Liver (tissue), 9 donors: Measurements from ENCODE around the gene C10orf67. TPM values are rescaled to one million over a fixed set of nuclear protein-coding genes. Genes with fewer than 3 reads are reported as not detected.

Experiments used
- DNase-seq: peaks from one replicate; pipeline ENCODE4 v3.0.0-alpha.2; 2017; ENCODE audit warnings: low spot score
- H3K27ac ChIP-seq, 2 donors: one replicate each; pipeline ENCODE4 v1.7.0; 2013; ENCODE audit warnings: inconsistent platforms in 2 of 2, low read length in 2 of 2, control low read depth in 1 of 2, low read depth in 1 of 2, mild to moderate bottlenecking in 1 of 2
- H3K27me3 ChIP-seq, 4 donors: one replicate each; pipeline versions ENCODE4 v1.6.1 to v1.7.0; 2013; ENCODE audit warnings: low read length in 3 of 4, inconsistent platforms in 1 of 4, mild to moderate bottlenecking in 1 of 4, moderate library complexity in 1 of 4; ENCODE audit not compliant: control insufficient read depth in 4 of 4, insufficient read depth in 4 of 4
- H3K36me3 ChIP-seq, 4 donors: one replicate each; pipeline versions ENCODE4 v1.6.1 to v1.7.0; 2013; ENCODE audit warnings: low read length in 3 of 4, mild to moderate bottlenecking in 3 of 4, low read depth in 1 of 4, moderate library complexity in 1 of 4; ENCODE audit not compliant: control insufficient read depth in 4 of 4, insufficient read depth in 3 of 4
- H3K4me1 ChIP-seq, 4 donors: one replicate each; pipeline versions ENCODE4 v1.6.1 to v1.7.0; 2013; ENCODE audit warnings: low read length in 3 of 4, mild to moderate bottlenecking in 3 of 4, moderate library complexity in 1 of 4; ENCODE audit not compliant: control insufficient read depth in 4 of 4, insufficient read depth in 4 of 4
- H3K4me3 ChIP-seq, 3 donors: one replicate each; pipeline versions ENCODE4 v1.6.1 to v1.7.0; 2013; ENCODE audit warnings: low read length in 3 of 3, control low read depth in 1 of 3, low read depth in 1 of 3, mild to moderate bottlenecking in 1 of 3
- H3K9ac ChIP-seq, 2 donors: one replicate each; pipeline ENCODE4 v1.7.0; 2013; ENCODE audit warnings: low read length in 2 of 2, mild to moderate bottlenecking in 2 of 2, moderate library complexity in 2 of 2, control low read depth in 1 of 2, low read depth in 1 of 2
- H3K9me3 ChIP-seq, 4 donors: one replicate each; pipeline versions ENCODE4 v1.6.1 to v1.7.0; 2013; ENCODE audit warnings: low read length in 3 of 4; ENCODE audit not compliant: control insufficient read depth in 4 of 4
- EGR1 ChIP-seq, 2 donors: IDR thresholded peaks; 2 replicates each; pipeline ENCODE4 v1.6.1; 2016 to 2018; ENCODE audit warnings: antibody characterized with exemption in 2 of 2, low read depth in 2 of 2
- FOXA1 ChIP-seq: IDR thresholded peaks from 2 replicates; pipeline ENCODE4 v1.6.1; 2016; ENCODE audit warnings: antibody characterized with exemption
- FOXA2 ChIP-seq: IDR thresholded peaks from 2 replicates; pipeline ENCODE4 v1.6.1; 2016; ENCODE audit warnings: antibody characterized with exemption
- GABPA ChIP-seq, 2 donors: IDR thresholded peaks in 1 of 2; conservative IDR thresholded peaks in 1 of 2; 2 replicates each; pipeline ENCODE4 v1.6.1; 2016; ENCODE audit warnings: antibody characterized with exemption in 2 of 2, mild to moderate bottlenecking in 1 of 2, moderate library complexity in 1 of 2
- HNF4A ChIP-seq, 2 donors: conservative IDR thresholded peaks; 2 replicates each; pipeline ENCODE4 v1.6.1; 2016; ENCODE audit warnings: antibody characterized with exemption in 2 of 2, mild to moderate bottlenecking in 2 of 2
- JUND ChIP-seq, 2 donors: IDR thresholded peaks; 2 replicates each; pipeline ENCODE4 v1.6.1; 2016; ENCODE audit warnings: antibody characterized with exemption in 2 of 2
- RAD21 ChIP-seq, 2 donors: IDR thresholded peaks; 2 replicates each; pipeline ENCODE4 v1.6.1; 2016; ENCODE audit warnings: antibody characterized with exemption in 2 of 2, mild to moderate bottlenecking in 2 of 2
- SP1 ChIP-seq: IDR thresholded peaks from 2 replicates; pipeline ENCODE4 v1.6.1; 2018; ENCODE audit warnings: antibody characterized with exemption, mild to moderate bottlenecking
- TAF1 ChIP-seq: conservative IDR thresholded peaks from 2 replicates; pipeline ENCODE4 v1.6.1; 2016; ENCODE audit warnings: antibody characterized with exemption, mild to moderate bottlenecking
- YY1 ChIP-seq: IDR thresholded peaks from 2 replicates; pipeline ENCODE4 v1.6.1; 2016; ENCODE audit warnings: antibody characterized with exemption, mild to moderate bottlenecking
- WGBS: extraction: QIAGEN DNeasy Blood & Tissue Kit; methylation state at CpG from one replicate; pipeline ENCODE4 v1.1.7; 2013; 5-methylcytosine and 5-hydroxymethylcytosine counted together
- polyA plus RNA-seq, 2 donors: library from polyadenylated mRNA; stranded (reverse) in 1 of 2; unstranded in 1 of 2; fragments of 200-250 nt in 1 of 2; fragments of >200 nt in 1 of 2; fragmentation: Nextera tagmentation in 1 of 2; extraction: Ambion mirVana in 1 of 2; gene quantifications; one replicate each; pipeline versions ENCODE4 v1.2.1 to v1.2.3, GENCODE V29; 2013 to 2015
- total RNA-seq, 2 donors: library from RNA; depleted of rRNA; stranded (reverse); fragments of >200 nt; gene quantifications; one replicate each; pipeline ENCODE4 v1.2.3, GENCODE V29; 2014
- TF ChIP-seq, protein P1 (sequence below): IDR thresholded peaks from 2 replicates; pipeline ENCODE4 v1.6.1; 2016; ENCODE audit warnings: antibody characterized with exemption, mild to moderate bottlenecking
- TF ChIP-seq, protein P2 (sequence below): IDR thresholded peaks from 2 replicates; pipeline ENCODE4 v1.6.1; 2016; ENCODE audit warnings: antibody characterized with exemption
- TF ChIP-seq, protein P3 (sequence below): fragments of 150-350 bp; IDR thresholded peaks from 2 replicates; pipeline ENCODE4 v1.5.1; 2017; ENCODE audit warnings: improper control_type of control experiment, low read depth, low read length; ENCODE audit not compliant: missing input control
- TF ChIP-seq, protein P4 (sequence below): IDR thresholded peaks from 2 replicates; pipeline ENCODE4 v1.6.1; 2016; ENCODE audit warnings: antibody characterized with exemption
- TF ChIP-seq, protein P5 (sequence below): IDR thresholded peaks from 2 replicates; pipeline ENCODE4 v1.6.1; 2016; ENCODE audit warnings: antibody characterized with exemption
- donor health status: healthy.
- donor health status: healthy.
- donor health status: healthy.
- donor health status: healthy.
- donor health status: healthy.

Gene C10orf67
- total and polyA plus RNA-seq, 4 donors, result 0.02 TPM; not detected in 3

DNA sequence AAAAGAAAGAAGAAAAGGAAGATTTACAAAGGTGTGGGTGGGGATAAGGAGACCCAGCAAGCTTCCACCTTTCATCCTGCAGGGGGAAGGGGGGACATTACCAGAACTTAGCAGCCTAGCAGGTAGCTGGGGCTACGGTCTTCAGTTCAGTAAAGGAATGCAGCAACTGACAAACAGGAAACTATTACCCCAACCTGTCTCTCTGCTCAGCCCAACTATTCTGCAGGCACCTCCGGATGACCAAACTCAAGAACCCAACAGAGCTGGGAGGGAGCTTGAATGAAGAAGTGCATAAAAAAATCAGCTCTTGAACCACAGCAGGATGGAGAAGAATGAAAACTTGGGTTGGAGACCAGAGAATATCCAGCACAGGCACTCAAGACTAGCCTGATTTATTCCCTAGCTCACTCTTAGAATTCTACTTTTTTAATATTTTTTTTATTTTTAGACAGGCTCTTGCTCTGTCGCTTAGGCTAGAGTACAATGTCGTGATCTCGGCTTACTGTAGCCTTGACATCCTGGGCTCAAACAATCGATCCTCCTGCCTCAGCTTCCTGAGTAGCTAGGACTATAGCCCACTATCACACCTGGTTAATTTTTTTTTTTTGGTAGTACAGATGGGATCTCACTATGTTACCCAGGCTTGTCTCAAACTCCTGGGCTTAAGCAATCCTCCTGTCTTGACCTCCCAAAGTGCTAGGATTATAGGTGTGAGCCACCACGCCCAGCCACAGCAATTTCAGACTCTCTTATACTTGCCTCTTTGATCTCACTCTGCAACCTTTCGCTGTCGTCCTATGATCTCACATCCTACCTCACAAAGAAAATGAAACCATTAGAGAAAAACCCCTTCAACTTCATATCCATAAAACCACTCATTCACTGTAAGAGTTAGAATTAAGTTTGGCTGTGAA lies 18.5 kb upstream of the C10orf67 start:
- Histone ChIP-seq H3K27me3 (no peaks in the 10 kb centered on the region), H3K27ac (no peak overlapping the region), H3K9me3 (no peaks in the 10 kb centered on the region), H3K4me1 (no peaks in the 10 kb centered on the region), H3K9ac (no peak overlapping the region), H3K36me3 (no peaks in the 10 kb centered on the region), H3K4me3 (no peak overlapping the region)
- 85% methylated on average over 9 of the region's 9 CpGs for WGBS
- TF ChIP-seq, protein P1, sequence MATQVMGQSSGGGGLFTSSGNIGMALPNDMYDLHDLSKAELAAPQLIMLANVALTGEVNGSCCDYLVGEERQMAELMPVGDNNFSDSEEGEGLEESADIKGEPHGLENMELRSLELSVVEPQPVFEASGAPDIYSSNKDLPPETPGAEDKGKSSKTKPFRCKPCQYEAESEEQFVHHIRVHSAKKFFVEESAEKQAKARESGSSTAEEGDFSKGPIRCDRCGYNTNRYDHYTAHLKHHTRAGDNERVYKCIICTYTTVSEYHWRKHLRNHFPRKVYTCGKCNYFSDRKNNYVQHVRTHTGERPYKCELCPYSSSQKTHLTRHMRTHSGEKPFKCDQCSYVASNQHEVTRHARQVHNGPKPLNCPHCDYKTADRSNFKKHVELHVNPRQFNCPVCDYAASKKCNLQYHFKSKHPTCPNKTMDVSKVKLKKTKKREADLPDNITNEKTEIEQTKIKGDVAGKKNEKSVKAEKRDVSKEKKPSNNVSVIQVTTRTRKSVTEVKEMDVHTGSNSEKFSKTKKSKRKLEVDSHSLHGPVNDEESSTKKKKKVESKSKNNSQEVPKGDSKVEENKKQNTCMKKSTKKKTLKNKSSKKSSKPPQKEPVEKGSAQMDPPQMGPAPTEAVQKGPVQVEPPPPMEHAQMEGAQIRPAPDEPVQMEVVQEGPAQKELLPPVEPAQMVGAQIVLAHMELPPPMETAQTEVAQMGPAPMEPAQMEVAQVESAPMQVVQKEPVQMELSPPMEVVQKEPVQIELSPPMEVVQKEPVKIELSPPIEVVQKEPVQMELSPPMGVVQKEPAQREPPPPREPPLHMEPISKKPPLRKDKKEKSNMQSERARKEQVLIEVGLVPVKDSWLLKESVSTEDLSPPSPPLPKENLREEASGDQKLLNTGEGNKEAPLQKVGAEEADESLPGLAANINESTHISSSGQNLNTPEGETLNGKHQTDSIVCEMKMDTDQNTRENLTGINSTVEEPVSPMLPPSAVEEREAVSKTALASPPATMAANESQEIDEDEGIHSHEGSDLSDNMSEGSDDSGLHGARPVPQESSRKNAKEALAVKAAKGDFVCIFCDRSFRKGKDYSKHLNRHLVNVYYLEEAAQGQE, result no peak
- TF ChIP-seq EGR1 (IDR thresholded peaks at IDR 0.05; ENCODE audit: low read depth in 2 of 2), result no peak
- no peak for TF ChIP-seq SP1
- no peak for TF ChIP-seq HNF4A (conservative IDR thresholded peaks at IDR 0.05)
- no peak for TF ChIP-seq YY1
- TF ChIP-seq FOXA1, result no peak
- TF ChIP-seq TAF1, result no peak
- TF ChIP-seq, protein P2, sequence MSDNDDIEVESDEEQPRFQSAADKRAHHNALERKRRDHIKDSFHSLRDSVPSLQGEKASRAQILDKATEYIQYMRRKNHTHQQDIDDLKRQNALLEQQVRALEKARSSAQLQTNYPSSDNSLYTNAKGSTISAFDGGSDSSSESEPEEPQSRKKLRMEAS, result no peak
- TF ChIP-seq, protein P3, sequence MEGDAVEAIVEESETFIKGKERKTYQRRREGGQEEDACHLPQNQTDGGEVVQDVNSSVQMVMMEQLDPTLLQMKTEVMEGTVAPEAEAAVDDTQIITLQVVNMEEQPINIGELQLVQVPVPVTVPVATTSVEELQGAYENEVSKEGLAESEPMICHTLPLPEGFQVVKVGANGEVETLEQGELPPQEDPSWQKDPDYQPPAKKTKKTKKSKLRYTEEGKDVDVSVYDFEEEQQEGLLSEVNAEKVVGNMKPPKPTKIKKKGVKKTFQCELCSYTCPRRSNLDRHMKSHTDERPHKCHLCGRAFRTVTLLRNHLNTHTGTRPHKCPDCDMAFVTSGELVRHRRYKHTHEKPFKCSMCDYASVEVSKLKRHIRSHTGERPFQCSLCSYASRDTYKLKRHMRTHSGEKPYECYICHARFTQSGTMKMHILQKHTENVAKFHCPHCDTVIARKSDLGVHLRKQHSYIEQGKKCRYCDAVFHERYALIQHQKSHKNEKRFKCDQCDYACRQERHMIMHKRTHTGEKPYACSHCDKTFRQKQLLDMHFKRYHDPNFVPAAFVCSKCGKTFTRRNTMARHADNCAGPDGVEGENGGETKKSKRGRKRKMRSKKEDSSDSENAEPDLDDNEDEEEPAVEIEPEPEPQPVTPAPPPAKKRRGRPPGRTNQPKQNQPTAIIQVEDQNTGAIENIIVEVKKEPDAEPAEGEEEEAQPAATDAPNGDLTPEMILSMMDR, result no peak
- DNase-seq, result no peak

DNA sequence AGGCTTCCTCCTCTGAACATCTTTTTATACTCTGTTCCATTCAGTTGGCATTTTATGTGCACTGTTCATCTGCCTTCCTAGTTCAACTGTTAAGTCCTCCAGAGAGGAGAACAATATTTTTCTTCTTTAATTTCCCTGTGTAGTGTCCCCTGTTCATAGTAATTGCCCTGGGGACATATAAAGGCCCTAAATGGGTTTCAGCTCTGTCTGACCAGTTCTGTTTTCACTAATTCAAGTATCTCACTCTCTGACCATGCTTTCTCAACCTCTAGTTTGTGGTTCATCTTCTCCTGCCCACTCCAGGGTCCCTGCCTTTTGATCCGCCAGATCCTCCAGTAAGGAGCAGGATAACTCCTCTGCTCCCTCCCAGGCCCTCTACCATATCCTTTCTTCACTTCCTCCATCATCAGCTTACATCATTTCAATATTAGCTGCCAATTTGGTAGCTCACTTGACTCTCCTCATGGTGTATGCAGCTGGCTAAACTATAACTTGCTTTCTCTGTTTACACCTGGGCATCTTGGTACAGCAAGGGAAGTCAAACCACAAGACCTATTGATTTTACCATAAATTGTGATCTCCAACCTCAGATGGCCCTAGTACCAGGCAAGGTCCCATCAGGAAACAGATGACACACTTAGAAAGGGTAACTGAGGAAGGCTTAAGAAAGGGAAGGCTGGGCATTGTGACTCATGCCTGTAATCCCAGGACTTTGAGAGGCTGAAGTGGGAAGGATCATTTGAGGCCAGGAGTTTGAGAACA lies 17.7 kb upstream of the C10orf67 start:
- no peak for DNase-seq
- Histone ChIP-seq H3K4me1 (no peaks in the 10 kb centered on the region), H3K27me3 (no peaks in the 10 kb centered on the region), H3K4me3 (no peak overlapping the region), H3K27ac (no peak overlapping the region), H3K9me3 (no peaks in the 10 kb centered on the region), H3K36me3 (no peaks in the 10 kb centered on the region), H3K9ac (no peak overlapping the region)
- 95% methylated on average over 1 of the region's 1 CpG for WGBS
- TF ChIP-seq, protein P4, sequence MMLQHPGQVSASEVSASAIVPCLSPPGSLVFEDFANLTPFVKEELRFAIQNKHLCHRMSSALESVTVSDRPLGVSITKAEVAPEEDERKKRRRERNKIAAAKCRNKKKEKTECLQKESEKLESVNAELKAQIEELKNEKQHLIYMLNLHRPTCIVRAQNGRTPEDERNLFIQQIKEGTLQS, result no peak
- TF ChIP-seq, protein P1, result no peak
- TF ChIP-seq JUND (IDR thresholded peaks at IDR 0.05) (no peak), SP1 (no peak), FOXA2 (no peak), HNF4A (conservative IDR thresholded peaks at IDR 0.05) (no peak), EGR1 (IDR thresholded peaks at IDR 0.05; ENCODE audit: low read depth in 2 of 2) (no peak), RAD21 (IDR thresholded peaks at IDR 0.05) (no peak), GABPA (IDR thresholded peaks at IDR 0.05 in 1 of 2, conservative IDR thresholded peaks at IDR 0.05 in 1 of 2) (no peak), FOXA1 (no peak)
- TF ChIP-seq, protein P5, sequence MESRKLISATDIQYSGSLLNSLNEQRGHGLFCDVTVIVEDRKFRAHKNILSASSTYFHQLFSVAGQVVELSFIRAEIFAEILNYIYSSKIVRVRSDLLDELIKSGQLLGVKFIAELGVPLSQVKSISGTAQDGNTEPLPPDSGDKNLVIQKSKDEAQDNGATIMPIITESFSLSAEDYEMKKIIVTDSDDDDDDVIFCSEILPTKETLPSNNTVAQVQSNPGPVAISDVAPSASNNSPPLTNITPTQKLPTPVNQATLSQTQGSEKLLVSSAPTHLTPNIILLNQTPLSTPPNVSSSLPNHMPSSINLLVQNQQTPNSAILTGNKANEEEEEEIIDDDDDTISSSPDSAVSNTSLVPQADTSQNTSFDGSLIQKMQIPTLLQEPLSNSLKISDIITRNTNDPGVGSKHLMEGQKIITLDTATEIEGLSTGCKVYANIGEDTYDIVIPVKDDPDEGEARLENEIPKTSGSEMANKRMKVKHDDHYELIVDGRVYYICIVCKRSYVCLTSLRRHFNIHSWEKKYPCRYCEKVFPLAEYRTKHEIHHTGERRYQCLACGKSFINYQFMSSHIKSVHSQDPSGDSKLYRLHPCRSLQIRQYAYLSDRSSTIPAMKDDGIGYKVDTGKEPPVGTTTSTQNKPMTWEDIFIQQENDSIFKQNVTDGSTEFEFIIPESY, result no peak
